ENCODE data around the gene CGN.

DNA sequence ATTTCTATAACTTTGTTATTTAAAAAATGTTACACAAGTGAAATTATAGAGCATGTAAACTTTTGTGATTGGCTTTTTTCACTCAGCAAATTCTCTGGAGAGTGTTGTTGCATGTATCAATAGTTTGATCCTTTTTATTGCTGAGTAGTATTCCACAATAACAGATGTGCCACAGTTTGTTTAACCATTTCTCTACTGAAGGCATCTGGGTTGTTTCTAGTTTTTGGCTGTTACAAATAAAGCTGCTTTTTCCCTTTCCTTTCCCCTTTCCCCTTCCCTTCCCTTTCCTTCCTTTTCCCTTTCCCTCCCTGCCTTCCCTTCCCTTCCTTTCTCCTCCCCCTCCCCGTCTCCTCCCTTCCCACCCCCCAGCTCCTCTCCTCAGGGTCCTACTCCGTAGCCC, 44.9 kb downstream of the CGN start:
- TF ChIP-seq, protein P1, sequence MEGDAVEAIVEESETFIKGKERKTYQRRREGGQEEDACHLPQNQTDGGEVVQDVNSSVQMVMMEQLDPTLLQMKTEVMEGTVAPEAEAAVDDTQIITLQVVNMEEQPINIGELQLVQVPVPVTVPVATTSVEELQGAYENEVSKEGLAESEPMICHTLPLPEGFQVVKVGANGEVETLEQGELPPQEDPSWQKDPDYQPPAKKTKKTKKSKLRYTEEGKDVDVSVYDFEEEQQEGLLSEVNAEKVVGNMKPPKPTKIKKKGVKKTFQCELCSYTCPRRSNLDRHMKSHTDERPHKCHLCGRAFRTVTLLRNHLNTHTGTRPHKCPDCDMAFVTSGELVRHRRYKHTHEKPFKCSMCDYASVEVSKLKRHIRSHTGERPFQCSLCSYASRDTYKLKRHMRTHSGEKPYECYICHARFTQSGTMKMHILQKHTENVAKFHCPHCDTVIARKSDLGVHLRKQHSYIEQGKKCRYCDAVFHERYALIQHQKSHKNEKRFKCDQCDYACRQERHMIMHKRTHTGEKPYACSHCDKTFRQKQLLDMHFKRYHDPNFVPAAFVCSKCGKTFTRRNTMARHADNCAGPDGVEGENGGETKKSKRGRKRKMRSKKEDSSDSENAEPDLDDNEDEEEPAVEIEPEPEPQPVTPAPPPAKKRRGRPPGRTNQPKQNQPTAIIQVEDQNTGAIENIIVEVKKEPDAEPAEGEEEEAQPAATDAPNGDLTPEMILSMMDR (CRISPR knock-in tag; IDR thresholded peaks at IDR 0.05): no peak
- no peak for TF ChIP-seq HNF4G (IDR thresholded peaks at IDR 0.05; ENCODE audit: borderline replicate concordance, low read depth, low read length)
- TF ChIP-seq HNF4G (CRISPR knock-in tag; IDR thresholded peaks at IDR 0.05; ENCODE audit: borderline replicate concordance, low read depth): no peak
- TF ChIP-seq EP300 (IDR thresholded peaks at IDR 0.05; ENCODE audit: low read depth in 2 of 2, low read length in 2 of 2): no peak
- TF ChIP-seq EP300 (CRISPR knock-in tag; IDR thresholded peaks at IDR 0.05; ENCODE audit: borderline replicate concordance): no peak
- no peak for TF ChIP-seq POLR2AphosphoS5 (IDR thresholded peaks at IDR 0.05; ENCODE audit: low read depth, low read length)
- no peak for TF ChIP-seq SNAPC2 (CRISPR knock-in tag; IDR thresholded peaks at IDR 0.05)
- TF ChIP-seq HOXA9 (CRISPR knock-in tag; IDR thresholded peaks at IDR 0.05; ENCODE audit: borderline replicate concordance): no peak
